Testis (tissue), 2 donors: ENCODE measurements around the gene HSH2D.

Source experiments
- CTCF ChIP-seq, 3 experiments: fragments of 450-650 bp in 2 of 3; fragments of 200-600 bp in 1 of 3; sonication (generic) in 1 of 3; IDR thresholded peaks; one replicate each; pipeline ENCODE4 v1.5.1; 2016 to 2019; ENCODE audit warnings: antibody characterized with exemption in 3 of 3, mild to moderate bottlenecking in 2 of 3, moderate library complexity in 1 of 3
- POLR2A ChIP-seq: fragments of 450-650 bp; IDR thresholded peaks from one replicate; pipeline ENCODE4 v1.6.1; 2017; ENCODE audit warnings: antibody characterized with exemption, mild to moderate bottlenecking, moderate library complexity

DNA sequence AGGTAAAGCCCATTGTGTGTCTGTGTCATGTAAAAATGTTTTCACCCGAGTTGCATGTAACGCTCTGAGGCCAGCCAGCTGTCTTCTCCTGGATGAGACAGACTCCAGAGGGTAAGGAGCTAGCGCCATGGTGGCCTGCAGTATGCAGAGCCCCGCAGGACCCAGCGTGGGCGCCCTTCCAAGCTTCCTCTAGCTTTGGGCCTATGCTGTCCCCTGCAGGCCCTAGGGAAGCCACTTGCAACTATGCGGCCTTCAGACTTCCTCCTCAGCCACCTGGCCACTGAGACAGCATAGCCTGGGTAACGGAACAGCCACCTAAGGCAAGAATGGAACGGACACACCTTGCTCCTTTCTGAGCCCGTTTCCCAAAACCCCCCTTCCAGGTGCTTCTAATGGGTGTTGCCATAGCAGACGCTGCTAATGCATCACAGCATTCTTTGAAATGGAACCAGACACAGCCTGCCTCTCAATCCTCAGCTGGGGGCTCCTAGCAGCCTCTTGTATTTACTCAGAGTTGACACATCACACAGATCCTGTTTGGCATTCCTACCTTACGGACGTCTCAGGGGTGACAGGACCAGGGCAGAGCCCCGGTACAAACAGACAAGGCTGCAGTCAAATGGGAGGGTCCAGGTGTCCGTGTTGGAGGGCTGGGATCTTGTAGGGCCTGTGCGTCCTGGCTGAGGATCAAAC lies 47.9 kb downstream of the HSH2D start:
- TF ChIP-seq CTCF (IDR thresholded peaks at IDR 0.05), result no peak
- no peak for TF ChIP-seq POLR2A
